Muscle of back (tissue), 11 donors: ENCODE data around the gene MT1X. TPM values are rescaled to one million over a fixed set of nuclear protein-coding genes. Genes with fewer than 3 reads are reported as not detected.
"Not testable (repeated sequence)": the region's sequence is repeated elsewhere in the genome, so short reads cannot be mapped to it uniquely, and the experiment has no call there.

ENCODE experiments used
- DNase-seq, 3 donors: peaks; one replicate each; pipeline versions ENCODE4 v3.0.0 to v3.0.0-alpha.2; 2013
- polyA plus RNA-seq, 10 donors: library from polyadenylated mRNA; unstranded; fragments of 120-200 nt; gene quantifications; one replicate each; pipeline ENCODE4 v1.2.1, GENCODE V29; 2013; ENCODE audit not compliant: insufficient read length in 10 of 10

Gene MT1X
- polyA plus RNA-seq, 10 donors, result 7.2 to 20.2 (median 12.2) TPM

DNA sequence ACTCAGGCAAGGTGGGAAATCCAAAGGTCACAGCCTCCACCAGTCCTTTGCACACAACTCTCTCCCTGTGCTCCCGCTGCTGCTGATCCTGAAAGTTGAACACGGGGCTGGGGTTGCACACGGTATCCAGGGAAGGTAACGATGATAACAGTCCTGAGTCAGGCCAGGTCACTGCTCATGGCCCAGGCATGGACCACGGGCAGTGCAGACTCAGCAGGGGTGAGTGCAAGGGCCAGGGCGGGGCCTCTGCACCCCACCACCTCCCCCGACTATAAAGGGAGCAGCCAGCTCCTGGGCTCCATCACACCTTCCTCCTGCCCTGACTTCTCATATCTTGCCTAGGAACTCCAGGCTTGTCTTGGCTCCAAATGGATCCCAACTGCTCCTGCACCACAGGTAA lies 30.7 kb upstream of the MT1X start, which contains the start of gene MT1B:
MT1B (plus strand) TSS at position 301 of the 400 bp plus-strand sequence; CDS start at position 369, 68 bp downstream.
- DNase-seq, result no peak

DNA sequence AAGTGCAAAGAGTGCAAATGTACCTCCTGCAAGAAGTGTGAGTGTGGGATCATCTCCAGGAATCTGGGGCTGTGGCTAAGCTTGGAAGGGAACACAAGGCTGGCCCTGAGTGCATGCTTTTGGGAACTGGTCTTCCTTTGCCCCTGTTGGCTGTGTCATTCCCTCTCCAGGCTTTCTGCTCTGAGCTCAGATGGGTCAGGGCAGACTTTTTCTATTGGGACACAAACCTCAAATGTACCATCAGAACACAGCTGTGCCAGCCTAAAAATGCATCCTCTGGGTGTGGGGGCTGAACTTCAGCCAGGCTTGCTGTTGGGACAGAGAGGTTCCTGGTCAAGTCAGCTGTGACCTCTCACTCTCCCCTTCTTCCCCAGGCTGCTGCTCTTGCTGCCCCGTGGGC lies 29.7 kb upstream of the MT1X start:
- no peak for DNase-seq

DNA sequence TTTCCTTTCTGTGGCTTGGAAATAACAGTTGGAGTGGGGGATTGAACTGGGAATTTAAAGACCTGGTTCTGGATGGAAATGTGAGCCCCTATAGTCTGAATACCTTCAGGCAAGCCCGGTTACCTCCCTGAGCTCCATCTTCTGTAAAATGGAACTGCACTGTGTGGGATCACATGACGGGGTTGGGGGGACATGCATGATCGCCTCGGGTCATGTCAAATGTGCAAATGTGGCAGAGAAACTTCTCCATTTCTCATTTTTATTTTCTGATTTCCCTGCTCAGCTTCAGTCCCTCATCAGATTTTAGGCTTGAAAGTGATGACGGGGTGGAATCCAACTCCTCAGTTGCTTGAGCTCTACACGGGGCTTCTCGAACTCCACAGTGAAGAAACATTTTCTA lies 29.1 kb upstream of the MT1X start:
- DNase-seq, result no peak

DNA sequence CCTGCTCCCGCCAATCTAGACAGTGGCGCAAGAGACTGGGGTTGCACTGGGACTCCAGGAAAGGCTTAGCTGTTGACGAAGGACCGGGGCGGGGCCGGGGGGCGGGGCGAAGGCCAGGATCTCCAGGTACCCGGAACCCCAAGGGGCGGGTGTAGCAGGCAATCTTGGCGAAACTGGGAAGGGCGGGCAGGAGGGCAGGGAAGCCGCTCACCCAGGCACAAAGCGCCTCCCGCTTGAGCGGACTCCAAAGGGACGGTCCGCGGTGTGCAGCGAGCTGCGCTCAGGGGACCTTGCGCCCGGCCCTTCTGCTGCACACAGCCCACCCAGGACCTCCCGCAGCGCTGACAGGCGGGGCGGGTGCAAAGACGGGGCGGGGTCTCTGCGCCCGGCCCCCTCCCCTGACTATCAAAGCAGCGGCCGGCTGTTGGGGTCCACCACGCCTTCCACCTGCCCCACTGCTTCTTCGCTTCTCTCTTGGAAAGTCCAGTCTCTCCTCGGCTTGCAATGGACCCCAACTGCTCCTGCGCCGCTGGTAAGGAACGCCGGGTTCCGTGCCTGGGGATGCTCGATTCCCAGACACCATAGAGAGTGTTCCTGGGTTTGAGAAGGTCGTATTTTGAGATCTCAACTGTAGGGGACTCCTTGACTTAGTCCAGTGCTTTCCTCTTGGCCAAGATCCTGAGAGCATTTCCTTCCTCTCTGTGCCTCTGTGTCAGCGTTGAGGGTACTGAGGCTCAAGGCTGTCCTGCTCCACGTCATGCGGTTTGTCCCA lies 24.5 kb upstream of the MT1X start, which contains the start of gene MT1F:
MT1F (plus strand) TSS at position 405 of the 772 bp plus-strand sequence; CDS start at position 505, 100 bp downstream.
- DNase-seq, result no peak

DNA sequence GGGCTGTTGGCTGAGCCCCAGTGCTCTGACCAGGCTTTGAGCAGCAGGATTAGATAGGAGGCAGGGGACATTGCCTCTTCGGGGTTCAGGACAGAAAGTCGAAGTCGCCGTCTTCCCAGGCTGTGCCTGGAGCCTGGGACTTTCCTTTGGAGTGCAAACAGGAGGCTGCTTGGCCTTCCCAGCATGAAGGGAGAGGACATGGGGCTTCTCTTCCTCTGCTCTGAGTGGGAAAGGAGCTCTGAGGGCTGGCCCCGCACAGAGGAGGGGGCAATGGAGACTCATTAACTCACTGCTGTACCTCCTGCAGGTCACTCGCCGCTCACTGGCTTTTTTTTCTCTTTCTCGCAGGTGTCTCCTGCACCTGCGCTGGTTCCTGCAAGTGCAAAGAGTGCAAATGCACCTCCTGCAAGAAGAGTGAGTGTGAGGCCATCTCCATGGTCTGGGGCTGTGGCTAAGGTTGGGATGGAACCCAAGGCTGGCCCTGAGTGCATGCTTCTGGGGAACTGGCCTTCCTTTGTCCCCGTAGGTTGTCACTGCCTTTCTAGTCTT lies 23.9 kb upstream of the MT1X start:
- DNase-seq, result no peak

DNA sequence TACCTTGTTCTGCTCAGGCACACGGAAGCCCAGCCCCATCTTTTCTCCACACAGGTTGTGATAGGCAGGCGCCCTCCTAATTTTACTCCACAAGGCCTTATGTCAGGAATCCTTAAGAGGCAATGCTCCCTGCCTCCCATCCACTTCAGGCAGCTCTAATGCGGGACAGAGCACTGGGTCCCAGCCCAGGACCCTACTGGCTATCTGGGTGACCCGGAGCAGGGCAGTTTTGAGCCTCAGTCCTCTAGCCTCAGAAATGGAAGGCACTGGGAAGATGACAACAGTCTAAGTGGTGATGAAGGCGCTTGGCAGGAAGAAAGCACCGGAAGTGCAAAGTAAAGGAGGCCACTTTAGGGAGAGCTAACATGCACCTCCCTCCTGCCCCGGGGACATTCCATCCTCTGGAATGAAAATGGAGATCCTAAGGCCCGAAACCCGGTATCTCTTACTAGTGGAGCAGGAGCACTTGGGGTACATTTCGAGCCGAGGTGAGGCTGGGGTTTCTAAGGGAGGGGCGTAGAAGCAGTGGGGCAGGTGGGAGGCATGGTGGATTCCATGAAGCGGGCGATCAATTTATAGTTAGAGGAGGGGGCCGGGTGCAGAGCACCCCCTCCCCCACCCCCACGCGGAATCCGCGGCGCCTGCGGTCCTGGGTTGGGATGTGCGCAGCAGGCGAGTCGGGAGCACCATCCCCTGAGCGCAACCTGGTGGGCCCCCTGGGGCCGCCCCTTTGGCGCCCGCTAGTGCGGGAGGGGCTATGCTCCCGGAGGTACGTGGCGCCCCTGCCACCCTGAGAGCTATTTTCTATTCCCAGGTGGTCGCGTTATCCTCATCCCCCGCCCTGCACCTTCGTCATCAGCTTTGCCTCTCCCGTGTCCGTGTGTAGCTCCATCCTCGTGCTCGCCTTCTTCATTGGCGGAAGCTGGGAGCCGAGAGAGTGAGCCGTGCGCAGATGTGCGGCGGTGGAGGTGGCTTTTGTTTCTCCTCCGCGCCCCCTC lies 19.6 kb upstream of the MT1X start:
- no peak for DNase-seq

DNA sequence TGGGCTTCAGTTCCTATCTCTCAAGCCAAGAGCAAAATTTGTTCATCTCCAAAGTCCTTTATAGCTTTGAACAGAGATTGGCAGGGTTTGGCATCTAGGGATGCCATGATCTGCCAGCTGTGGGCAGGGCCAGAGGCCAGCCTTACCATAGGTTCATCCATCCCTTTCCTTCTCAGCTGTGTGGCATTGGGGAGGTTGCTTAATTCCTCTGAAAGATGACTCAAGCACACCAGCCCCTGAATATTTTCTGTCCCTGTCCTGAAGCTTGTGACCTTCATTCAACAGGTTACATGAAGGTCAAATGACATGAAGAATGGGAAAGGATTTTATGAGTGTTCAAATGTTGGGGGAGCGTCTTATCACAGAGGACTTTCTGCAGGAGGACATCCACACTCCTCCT lies 17.8 kb upstream of the MT1X start:
- DNase-seq, result no peak

DNA sequence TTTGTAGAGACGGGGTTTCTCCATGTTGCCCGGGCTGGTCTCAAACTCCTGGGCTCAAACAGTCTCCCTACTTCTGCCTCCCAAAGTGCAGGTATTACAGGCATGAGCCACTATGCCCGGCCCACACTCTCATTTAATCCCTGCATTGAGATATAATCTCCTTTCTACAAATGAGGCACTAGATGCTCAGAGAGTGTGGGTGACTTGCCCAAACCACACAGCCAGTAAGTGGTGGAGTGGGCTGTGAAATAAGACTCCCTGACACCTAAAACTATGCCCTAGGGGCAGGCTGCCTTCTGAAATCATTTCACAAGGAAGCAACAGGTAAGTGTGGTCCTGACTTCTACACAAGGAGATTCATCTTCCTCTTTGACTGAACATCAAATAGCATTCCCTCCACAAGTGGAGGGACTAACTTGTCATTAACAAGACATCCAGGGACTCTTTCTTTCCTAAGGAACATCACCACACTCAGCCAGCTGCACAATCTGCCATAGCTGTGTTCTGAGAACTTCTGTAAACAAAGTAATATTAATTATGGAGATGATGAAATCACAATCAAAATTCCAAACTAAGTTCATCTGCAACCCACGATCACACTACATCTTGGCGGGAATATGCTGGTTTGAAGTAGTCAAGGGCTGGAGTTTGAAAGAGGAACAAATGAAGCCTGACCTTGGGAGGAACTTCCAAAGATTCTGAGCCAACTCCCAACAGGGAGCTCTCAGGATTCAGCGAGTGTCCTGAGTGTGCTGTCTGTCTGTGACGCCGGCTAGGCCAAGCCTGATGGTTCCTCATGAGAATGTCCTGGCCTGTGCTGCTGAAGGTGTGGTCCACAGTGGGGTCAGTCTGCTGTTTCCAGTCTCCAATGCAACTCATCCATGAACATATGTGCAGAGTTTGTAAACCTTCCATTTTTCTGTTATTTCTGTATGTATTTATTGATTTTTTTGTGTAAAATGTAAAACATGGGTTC lies 16.7 kb upstream of the MT1X start:
- not testable (repeated sequence) for DNase-seq

DNA sequence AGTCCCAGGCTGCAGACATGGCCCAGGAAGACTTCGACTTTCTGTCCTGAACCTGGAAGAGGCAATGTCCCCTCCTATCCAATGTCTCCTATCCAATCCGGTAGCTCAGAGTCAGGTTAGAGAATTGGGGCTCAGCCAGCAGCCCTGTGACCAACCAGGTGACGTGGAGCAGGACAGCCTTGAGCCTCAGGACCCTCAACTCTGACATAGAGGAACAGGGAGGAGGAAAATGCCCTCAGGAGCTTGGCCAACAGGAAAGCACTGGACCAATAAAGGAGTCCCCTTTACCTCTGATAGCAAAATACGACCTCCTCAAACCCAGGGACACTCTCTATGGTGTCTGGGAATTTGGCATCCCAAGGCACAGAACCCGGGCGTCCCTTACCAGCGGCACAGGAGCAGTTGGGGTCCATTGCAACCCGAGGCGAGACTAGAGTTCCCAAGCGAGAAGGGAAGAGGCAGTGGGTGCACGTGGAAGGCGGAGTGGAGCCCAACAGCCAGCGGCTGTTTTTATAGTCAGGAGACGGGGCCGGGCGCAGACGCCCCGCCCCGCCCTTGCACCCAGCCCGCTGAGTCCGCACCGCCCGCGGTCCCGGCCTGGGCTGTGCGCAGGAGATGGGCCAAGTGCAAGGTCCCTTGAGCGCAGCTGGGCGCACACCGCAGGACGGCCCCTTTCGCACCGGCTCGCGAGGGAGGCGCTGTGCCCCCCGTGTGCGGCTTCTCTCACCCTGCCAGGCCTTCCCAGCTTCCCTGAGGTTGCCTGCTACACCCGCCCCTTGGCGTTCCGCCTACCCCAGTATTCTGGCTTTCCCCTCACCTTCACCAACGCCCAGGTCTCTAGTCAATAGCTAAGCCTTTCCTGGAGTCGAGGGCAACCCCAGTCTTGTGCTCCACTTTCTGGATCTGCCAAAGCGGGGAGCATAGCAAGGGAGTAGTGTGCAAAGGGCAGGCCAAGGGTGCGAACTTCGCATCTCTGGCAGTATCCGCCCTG lies 14.4 kb upstream of the MT1X start, which contains the start of gene MT1G:
MT1G (minus strand) TSS at position 485 of the 991 bp plus-strand sequence; CDS start at position 413, 72 bp downstream.
- peak in 1 of 3 donors; percentile 62 for DNase-seq

DNA sequence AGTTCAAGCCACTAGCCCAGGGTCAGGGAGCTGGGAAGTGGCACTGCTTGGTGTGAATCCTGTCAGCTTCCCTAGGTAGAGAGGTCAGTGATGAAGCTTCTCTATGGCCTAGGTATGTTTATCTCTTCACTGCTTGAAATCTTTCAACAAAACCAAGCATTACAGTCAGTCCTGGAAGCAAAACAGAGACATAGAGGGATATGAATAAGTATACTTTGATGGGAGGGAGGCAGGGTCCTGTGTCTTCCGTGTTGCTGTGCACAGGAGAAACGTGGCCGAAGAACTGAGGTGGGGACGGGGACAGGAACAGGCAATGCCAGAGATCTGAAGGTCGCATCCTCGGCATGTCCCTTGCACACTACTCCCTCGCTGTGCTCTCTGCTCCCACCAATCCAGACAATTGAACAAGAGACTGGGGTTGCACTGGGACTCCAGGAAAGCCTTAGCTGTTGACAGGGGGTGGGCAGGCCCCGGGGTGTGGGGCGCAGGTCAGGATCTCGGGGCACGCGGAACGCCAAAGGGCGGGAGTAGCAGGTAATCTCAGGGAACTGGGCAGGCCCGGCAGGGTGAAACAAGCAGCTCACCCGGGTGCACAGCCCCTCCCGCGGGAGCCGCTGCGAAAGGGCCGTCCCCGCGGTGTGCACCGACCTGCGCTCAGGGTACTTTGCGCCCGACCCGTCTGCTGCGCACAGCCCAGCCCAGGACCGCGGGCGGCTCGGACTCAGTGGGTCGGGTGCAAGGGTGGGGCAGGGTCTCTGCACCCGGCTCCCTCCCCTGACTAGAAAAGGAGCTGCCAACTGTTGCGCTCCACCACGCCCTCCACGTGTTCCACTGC lies 13.0 kb upstream of the MT1X start, which contains the start of gene MT1H:
MT1H (plus strand) TSS at position 810 of the 835 bp plus-strand sequence. CDS start 71 bp downstream, outside the sequence.
- no peak for DNase-seq

DNA sequence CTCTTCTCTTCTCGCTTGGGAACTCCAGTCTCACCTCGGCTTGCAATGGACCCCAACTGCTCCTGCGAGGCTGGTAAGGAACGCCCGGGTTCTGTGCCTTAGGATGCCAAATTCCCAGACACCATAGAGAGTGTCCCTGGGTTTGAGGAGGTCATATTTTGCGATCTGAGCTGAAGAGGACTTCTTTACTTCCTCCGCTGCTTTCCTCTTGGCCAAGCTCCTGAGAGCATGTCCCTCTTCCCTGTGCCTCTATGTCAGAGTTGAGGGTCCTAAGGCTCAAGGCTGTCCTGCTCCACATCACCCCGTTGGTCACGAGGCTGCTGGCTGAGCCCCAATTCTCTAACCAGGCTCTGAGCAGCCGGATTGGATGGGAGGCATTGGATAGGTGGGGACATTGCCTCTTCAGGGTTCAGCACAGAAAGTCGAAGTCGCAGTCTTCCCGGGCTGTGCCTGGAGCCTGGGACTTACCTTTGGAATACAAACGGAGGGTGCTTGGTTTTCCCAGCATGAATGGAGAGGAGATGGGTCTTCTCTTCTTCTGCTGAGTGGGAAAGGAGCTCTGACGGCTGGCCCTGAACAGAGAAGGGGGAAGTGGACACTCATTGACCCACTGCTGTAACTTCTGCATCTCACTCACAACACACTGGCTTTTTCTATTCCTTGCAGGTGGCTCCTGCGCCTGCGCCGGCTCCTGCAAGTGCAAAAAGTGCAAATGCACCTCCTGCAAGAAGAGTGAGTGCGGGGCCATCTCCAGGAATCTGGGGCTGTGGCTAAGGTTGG lies 12.2 kb upstream of the MT1X start:
- no peak for DNase-seq

DNA sequence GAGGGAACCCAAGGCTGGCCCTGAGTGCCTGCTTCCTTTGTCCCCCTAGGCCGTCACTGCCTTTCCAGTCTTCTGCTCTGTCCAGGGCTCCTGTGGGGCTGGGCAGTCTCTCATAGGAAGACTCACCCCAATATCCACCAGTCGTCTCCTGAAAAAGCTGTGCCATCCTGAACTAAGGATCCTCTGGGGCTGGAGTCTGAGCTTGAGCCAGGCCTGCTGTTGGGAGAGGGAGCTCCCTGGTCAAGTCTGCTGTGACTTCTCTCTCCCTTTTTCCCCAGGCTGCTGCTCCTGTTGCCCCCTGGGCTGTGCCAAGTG lies 11.7 kb upstream of the MT1X start:
- no peak for DNase-seq

DNA sequence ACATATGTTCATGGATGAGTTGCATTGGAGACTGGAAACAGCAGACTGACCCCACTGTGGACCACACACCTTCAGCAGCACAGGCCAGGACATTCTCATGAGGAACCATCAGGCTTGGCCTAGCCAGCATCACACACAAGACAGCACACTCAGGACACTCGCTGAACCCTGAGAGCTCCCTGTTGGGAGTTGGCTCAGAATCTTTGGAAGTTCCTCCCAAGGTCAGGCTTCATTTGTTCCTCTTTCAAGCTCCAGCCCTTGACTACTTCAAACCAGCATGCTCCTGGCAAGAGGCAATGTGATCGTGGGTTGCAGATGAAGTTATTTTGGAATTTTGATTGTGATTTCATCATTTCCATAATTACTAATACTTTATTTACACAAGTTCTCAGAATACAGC lies 10.6 kb upstream of the MT1X start:
- peak in 1 of 3 donors; percentile 40 for DNase-seq

DNA sequence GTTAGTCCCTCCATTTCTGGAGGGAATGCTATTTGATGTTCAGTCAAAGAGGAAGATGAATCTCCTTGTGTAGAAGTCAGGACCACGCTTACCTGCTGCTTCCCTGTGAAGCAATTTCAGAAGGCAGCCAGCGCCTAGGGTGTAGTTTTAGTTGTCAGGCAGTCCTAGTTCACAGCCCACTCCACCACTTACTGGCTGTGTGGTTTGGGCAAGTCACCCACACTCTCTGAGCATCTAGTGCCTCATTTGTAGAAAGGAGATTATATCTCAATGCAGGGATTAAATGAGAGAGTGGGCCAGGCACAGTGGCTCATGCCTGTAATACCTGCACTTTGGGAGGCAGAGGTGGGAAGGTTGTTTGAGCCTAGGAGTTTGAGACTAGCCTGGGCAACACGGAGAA lies 10.1 kb upstream of the MT1X start:
- DNase-seq, result not testable (repeated sequence)

DNA sequence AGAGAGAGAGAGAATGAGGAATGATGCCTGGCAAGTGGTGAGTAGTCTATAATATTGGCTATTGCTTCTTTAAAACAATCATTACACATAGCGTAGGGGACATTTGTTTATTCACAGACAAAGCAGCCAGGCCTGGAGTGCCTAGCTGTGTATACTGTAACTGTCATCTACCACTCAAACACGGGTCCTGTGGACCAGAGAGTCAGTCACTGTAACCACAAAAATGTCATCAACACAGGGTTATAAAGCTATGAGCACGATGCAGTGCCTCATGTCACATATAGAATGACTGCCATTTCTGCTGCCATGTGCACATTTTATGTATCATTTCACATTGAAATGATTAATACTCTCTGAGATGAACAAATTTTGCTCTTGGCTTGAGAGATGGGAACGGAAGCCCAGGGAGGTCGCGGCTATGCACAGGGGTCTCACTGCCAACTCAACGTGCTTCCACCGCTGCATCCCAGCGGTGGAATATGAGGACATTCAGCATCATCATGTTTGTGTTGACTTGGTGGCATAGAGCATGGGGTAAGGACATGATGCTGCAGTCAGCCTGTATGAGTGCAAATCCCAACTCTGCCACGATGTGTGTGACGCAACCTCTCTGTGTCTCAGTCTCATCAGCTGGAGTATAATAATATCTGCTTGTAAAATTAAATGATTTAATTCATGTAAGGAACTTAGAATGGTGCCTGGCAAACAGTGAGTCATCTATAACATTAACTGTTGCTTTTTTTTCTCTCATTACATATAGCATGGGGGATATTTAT lies 9.3 kb upstream of the MT1X start:
- peak in 1 of 3 donors; percentile 22 for DNase-seq

DNA sequence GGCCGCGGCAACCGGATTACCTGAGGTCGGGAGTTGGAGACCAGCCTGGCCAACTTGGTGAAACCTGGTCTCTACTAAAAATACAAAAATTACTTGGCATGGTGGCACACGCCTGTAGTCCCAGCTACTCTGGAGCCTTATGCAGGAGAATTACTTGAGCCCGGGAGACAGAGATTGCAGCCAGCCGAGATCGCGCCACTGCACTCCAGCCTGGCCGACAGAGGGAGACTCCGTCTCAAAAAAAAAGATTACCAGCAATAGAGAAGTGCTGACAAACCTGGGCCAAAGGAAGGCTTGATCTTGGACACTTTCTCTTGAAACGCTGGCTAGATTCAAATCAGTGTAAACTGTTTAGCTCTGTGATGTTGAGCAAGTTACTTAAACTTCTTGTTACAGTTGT lies 8.3 kb upstream of the MT1X start:
- peak; percentile 36 to 78 (median 55) for DNase-seq

DNA sequence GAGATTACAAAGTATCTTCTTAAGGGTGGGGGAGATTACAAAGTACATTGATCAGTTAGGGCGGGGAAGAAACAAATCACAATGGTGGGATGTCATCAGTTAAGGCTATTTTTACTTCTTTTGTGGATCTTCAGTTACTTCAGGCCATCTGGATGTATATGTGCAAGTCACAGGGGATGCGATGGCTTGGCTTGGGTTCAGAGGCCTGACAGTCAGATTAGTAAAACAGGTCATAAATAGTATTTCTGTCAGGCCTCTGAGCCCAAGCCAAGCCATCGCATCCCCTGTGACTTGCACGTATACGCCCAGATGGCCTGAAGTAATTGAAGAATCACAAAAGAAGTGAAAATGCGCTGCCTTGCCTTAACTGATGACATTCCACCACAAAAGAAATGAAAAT lies 7.7 kb upstream of the MT1X start:
- peak in 1 of 3 donors; percentile 68 for DNase-seq
